MG63 (cell line): Measurements from ENCODE around the gene CAMKK2. TPM values are rescaled to one million over a fixed set of nuclear protein-coding genes. Genes with fewer than 3 reads are reported as not detected.
"Not testable (repeated sequence)": the region's sequence is repeated elsewhere in the genome, so short reads cannot be mapped to it uniquely, and the experiment has no call there.

Source experiments
- DNase-seq: peaks from one replicate; pipeline ENCODE4 v3.0.0-alpha.2; 2020
- H3K27me3 ChIP-seq: fragments of 250-450 bp; sonication (Bioruptor Pico); 2 replicates; pipeline ENCODE4 v1.5.1; 2020; ENCODE audit warnings: mild to moderate bottlenecking, moderate library complexity
- H3K36me3 ChIP-seq: fragments of 250-450 bp; sonication (Bioruptor Pico); 2 replicates; pipeline ENCODE4 v1.5.1; 2020; ENCODE audit warnings: mild to moderate bottlenecking, moderate library complexity
- H3K4me3 ChIP-seq: fragments of 250-450 bp; sonication (Bioruptor Pico); 2 replicates; pipeline ENCODE4 v1.5.1; 2020; ENCODE audit warnings: mild to moderate bottlenecking, moderate library complexity
- H3K9me3 ChIP-seq: fragments of 250-450 bp; sonication (Bioruptor Pico); 2 replicates; pipeline ENCODE4 v1.5.1; 2020; ENCODE audit warnings: mild to moderate bottlenecking, moderate library complexity
- total RNA-seq: library from RNA; depleted of rRNA; stranded (reverse); fragments of >200 nt; shearing (Covaris generic); gene quantifications from 2 replicates; pipeline ENCODE4 v1.2.3, GENCODE V29; 2014; ENCODE audit warnings: low replicate concordance; rRNA removed

The CAMKK2 gene
- total RNA-seq, 1 experiment from 2014 or later, result 36.6 TPM

- H3K9me3 ChIP-seq, result no peaks in the 10 kb centered on the region
- no peak for DNase-seq
- H3K4me3 ChIP-seq, result peak overlapping the region; percentile 65; the same call in 1 of the 2 replicates
- no peaks in the 10 kb centered on the region for H3K36me3 ChIP-seq
- no peaks in the 10 kb centered on the region for H3K27me3 ChIP-seq
Observed at GRCh38 chr12:121209221-121209620, 87.3 kb downstream of the CAMKK2 start.

GRCh38 chr12:121208571-121208970 is 87.9 kb downstream of the CAMKK2 start:
- H3K27me3 ChIP-seq, H3K4me3 ChIP-seq, H3K36me3 ChIP-seq, DNase-seq, H3K9me3 ChIP-seq: not testable (repeated sequence)

- no peaks in the 10 kb centered on the region for H3K36me3 ChIP-seq
- no peaks in the 10 kb centered on the region for H3K27me3 ChIP-seq
- no peaks in the 10 kb centered on the region for H3K9me3 ChIP-seq
- DNase-seq, result no peak
- H3K4me3 ChIP-seq, result no peak overlapping the region
Observed at GRCh38 chr12:121205491-121205890, 91.0 kb downstream of the CAMKK2 start.

- no peaks in the 10 kb centered on the region for H3K36me3 ChIP-seq
- no peak overlapping the region for H3K4me3 ChIP-seq
- no peaks in the 10 kb centered on the region for H3K27me3 ChIP-seq
- no peaks in the 10 kb centered on the region for H3K9me3 ChIP-seq
- DNase-seq, result no peak
Observed at GRCh38 chr12:121203482-121203881, 93.0 kb downstream of the CAMKK2 start.

- no peak for DNase-seq
- no peaks in the 10 kb centered on the region for H3K9me3 ChIP-seq
- no peaks in the 10 kb centered on the region for H3K36me3 ChIP-seq
- H3K4me3 ChIP-seq, result no peak overlapping the region
- H3K27me3 ChIP-seq, result no peaks in the 10 kb centered on the region
Observed at GRCh38 chr12:121202407-121203355, 93.8 kb downstream of the CAMKK2 start.

- not testable (repeated sequence) for DNase-seq, H3K36me3 ChIP-seq, H3K4me3 ChIP-seq, H3K9me3 ChIP-seq, H3K27me3 ChIP-seq
Observed at GRCh38 chr12:121201140-121201539, 95.4 kb downstream of the CAMKK2 start.

- no peak for DNase-seq
- no peaks in the 10 kb centered on the region for H3K27me3 ChIP-seq
- H3K9me3 ChIP-seq, result no peaks in the 10 kb centered on the region
- H3K4me3 ChIP-seq, result no peak overlapping the region
- no peaks in the 10 kb centered on the region for H3K36me3 ChIP-seq
Observed at GRCh38 chr12:121198949-121199348, 97.6 kb downstream of the CAMKK2 start.

- H3K27me3 ChIP-seq, result no peaks in the 10 kb centered on the region
- H3K36me3 ChIP-seq, result no peaks in the 10 kb centered on the region
- H3K9me3 ChIP-seq, result no peaks in the 10 kb centered on the region
- H3K4me3 ChIP-seq, result no peak overlapping the region
- DNase-seq, result no peak
Observed at GRCh38 chr12:121196902-121197301, 99.6 kb downstream of the CAMKK2 start.

- no peaks in the 10 kb centered on the region for H3K27me3 ChIP-seq
- no peak for DNase-seq
- H3K4me3 ChIP-seq, result no peak overlapping the region
Observed at GRCh38 chr12:121191151-121191550, 105.4 kb downstream of the CAMKK2 start.

GRCh38 chr12:121190523-121191031 is 105.9 kb downstream of the CAMKK2 start:
- peak; percentile 72 for DNase-seq
- Histone ChIP-seq H3K27me3 (no peaks in the 10 kb centered on the region), H3K9me3 (no peaks in the 10 kb centered on the region), H3K4me3 (no peak overlapping the region), H3K36me3 (no peaks in the 10 kb centered on the region)

More at GRCh38 chr12:121191151-121191550, 105.4 kb downstream of the CAMKK2 start:
- Histone ChIP-seq H3K9me3 (no peaks in the 10 kb centered on the region), H3K36me3 (no peaks in the 10 kb centered on the region)

- Histone ChIP-seq H3K36me3 (no peaks in the 10 kb centered on the region), H3K4me3 (no peak overlapping the region), H3K9me3 (no peaks in the 10 kb centered on the region), H3K27me3 (no peaks in the 10 kb centered on the region)
- no peak for DNase-seq
Observed at GRCh38 chr12:121189619-121190155, 106.8 kb downstream of the CAMKK2 start.

GRCh38 chr12:121189131-121189530 is 107.4 kb downstream of the CAMKK2 start:
- Histone ChIP-seq H3K27me3 (no peaks in the 10 kb centered on the region), H3K9me3 (no peaks in the 10 kb centered on the region), H3K4me3 (no peak overlapping the region), H3K36me3 (no peaks in the 10 kb centered on the region)
- no peak for DNase-seq

GRCh38 chr12:121188227-121188626 is 108.3 kb downstream of the CAMKK2 start:
- DNase-seq, result no peak
- no peaks in the 10 kb centered on the region for H3K9me3 ChIP-seq
- H3K36me3 ChIP-seq, result no peaks in the 10 kb centered on the region
- no peaks in the 10 kb centered on the region for H3K27me3 ChIP-seq
- no peak overlapping the region for H3K4me3 ChIP-seq

Other genes with a start within 250 kb of the CAMKK2 start
- 2.0 and 3.3 TPM in 2 replicates for gene P2RX7, start 163.8 kb downstream of the CAMKK2 start, total RNA-seq
- gene P2RX4, start 86.6 kb downstream of the CAMKK2 start, total RNA-seq, result 16.5 and 18.7 TPM in 2 replicates
- gene ANAPC5, start 55.7 kb upstream of the CAMKK2 start, total RNA-seq, result 156 and 273 TPM in 2 replicates
- gene RNF34, start 103.4 kb upstream of the CAMKK2 start, total RNA-seq, result 17.9 and 27.7 TPM in 2 replicates